HG03565 (cell line): ENCODE data around the gene ARL15.

Source experiments
- ATAC-seq: cut with Tn5 transposase; IDR thresholded peaks from one replicate; pipeline ENCODE4 v1.9.1; 2021; ENCODE audit warnings: mild to moderate bottlenecking, moderate library complexity; ENCODE audit not compliant: unreplicated experiment

Gene ARL15

DNA sequence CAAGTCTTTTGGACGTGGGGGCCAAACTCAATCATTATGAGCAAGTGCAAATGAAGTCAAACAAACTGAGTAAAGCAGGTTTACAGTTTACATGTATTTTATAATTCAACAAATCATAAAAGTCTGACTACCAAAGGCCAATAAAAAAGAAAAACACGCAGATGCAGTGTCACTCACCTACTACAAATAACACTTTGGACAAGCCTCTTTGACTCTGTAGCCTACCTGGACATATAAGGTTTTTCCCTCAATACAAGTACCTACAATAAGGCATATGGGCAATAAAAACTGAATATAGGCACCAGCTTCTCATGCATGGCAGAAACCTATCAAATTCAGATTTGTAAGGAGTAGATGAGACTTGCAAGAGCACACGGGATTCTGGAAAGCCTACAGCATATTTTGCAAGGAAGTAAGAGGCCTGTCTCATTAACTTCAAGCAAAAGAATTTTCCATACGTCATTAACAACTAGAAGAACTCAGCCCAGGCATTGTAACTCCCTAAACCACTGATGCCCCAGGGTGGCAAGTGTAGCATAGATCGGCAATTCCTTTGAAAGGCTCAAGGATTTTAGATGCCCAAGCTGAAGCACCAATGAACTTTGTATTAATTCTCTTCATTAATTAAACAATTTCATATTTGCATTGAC lies 21.7 kb downstream of the ARL15 start:
- ATAC-seq, result no peak

- no peak for ATAC-seq
These were observed 24.7 kb downstream of the ARL15 start for GRCh38 chr5:54285686-54286085.

GRCh38 chr5:54284586-54284985 lies 25.8 kb downstream of the ARL15 start:
- ATAC-seq, result no peak

- no peak for ATAC-seq
These were observed 27.5 kb downstream of the ARL15 start for GRCh38 chr5:54282876-54283275.

DNA sequence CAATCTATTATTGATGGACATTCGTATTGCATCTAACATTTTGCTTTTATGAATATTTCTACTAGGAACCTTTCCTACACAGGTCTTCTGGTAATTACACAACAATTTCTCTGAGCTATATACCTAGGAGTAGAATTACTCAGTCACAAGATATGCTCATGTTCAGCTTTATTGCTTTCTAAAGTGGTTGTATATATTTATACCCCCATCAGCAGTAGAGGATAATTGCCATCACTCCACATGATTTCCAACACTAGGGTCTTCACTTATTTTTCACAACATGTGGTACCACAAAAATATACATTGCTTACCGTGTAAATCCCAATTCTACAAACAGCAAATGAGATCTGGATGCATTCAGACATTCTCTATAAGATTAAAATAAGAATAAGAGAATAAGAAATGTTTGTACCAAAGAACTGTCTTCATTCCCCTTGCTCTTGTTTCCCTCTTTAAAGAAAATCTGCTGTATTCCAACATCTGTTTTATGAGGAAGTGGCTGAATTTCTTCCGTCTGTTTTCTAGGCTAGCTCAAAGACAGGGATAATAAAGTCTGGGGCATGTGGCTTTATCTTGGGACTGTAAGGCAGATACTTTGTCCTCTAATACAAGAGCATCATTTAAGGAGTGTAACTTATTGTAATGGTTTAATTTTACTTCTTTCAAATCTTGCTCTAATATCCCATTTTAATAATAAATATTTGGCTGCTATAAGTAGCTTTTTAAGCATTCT lies 28.2 kb downstream of the ARL15 start:
- no peak for ATAC-seq

DNA sequence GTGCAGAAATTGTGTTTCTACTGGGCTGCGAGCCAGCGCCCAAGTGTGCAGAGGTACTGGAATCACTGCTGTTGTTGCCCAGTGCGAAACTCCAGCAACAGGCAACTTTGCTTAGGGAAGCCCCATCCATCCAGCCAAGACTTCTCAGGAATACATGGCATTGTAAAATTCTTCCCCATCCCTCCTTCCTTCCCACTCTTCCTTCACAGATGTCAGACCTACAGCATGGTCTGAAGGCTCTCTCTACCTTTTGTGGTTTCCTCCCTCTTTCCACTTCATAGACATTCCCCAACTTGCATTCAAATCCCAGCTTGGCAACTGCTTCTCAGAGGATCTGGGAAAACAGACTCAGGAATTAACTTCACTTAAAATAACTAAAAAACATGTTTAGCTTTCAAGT lies 30.4 kb downstream of the ARL15 start:
- no peak for ATAC-seq

DNA sequence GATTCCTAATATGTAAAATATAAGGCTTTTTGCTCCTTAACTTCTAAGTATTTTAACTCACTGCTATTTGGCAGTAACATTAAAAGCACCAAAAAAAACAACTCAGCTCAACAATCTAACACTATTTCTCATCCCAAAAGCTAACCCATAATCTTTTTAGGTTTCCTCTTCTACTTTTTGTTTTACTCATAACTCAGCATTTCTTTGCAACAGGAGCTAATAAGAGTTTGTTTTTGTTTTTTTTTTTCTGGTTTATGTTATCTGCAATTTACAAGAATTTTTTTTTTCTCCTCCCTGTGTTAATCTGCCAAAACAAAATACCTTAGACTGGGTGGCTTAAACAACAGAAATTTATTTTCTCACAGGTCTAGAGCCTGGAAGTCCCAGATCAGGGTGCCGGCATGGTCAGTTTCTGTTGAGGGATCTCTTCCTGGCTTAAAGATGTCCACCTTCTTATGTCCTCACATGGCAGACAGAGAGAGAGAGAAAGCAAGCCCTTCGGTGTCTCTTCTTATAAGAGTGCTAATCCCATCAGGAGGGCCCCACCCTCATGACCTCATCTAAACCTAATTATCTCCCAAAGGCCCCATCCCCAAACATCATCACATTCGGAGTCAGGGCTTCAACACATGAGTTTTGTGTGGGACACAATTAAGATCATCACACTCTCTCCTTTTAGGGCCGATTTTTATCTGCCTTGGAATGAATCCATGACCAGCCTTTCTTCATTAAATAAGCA lies 31.2 kb downstream of the ARL15 start:
- ATAC-seq, result no peak

DNA sequence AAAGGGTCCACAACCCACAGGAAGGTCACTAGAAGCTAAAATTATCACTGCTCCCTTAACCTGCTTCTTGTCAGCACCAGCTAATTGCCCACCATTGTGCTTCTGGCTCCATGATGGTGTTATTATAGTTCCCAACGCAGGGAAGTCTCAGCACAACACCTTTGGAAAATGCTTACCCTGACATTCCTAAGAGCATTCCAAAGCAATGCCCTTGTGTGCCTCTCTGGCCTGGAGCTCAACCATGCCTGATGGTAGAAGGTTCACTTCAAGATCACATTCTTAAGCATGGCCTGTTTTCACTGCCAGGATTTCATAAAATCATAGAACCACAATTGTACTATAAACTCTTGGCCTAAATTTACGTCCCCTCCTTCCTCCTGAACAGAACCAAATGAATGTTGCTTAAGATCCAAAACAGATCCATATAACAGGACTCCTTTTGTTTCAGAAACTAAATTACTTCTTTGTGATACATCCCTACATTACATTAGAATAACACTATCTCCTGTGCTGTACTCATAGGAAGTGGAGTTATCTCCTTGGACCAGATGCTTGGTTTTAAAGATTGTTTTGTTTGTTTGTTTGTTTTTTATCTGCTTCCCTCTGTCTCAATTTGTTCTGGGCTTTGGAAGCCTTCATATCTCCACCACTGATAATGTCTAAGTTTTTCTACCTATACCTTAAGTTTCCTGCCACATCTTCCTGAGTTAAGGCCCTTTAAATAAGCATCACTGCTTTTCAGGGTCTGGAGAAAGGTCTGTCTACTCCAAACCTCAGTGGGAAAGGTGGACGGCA lies 32.1 kb downstream of the ARL15 start:
- no peak for ATAC-seq

DNA sequence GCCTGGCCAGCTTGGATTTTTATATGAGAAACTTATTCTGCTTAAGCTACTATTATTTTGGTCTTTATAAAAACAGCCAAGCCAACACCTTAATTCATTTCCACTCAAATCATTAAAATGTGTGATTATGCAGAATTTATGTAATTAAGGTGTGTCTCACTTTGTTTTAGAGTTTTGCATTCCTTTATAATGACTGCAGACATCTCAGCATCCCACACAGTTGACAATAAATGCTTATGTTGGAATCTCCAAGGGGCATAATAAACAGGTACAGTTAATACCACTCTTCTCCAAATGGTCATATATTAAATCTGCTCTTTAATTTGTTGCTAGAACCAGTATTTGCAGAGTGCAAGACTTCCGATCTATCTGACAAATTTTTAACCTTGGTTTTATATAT lies 34.3 kb downstream of the ARL15 start:
- ATAC-seq, result no peak

- no peak for ATAC-seq
These were observed 35.0 kb downstream of the ARL15 start for GRCh38 chr5:54275361-54275760.

DNA sequence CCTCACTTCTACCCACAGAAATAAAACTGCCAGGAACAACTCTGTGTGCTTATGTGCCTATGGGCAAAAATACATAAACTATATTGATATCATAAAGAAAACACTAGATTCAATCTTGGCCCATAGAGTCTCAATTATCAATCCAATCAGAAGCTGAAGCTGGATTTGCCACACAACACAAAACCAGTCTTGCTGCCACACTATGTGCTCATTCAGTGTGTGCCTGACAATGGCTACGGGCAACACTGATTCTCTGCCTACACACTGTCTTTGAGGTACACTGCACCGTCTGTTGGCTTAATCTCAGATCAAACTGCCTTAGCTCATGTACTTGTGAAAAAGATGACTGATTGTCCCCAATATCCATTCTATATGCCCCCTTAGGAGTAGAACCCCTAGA lies 35.4 kb downstream of the ARL15 start:
- ATAC-seq, result no peak

DNA sequence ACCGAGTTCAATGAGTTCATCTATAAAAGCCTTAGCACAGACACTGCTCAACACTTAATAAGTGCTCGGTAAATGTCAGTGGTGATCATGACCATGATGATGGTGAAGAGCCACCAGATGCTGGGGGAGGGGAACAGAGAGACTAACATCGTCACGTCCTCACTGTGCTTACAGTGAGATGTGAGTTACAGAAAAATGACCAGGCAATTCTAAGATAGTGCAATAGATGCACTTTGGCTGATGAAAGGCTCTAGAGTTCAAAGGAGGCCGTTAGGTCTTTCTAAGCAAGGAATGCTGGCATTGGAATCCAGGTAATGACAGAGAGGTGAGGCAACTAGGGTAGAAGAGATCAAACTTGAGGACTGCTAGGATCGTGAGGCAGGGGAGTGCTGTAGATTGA lies 36.7 kb downstream of the ARL15 start:
- ATAC-seq, result no peak

DNA sequence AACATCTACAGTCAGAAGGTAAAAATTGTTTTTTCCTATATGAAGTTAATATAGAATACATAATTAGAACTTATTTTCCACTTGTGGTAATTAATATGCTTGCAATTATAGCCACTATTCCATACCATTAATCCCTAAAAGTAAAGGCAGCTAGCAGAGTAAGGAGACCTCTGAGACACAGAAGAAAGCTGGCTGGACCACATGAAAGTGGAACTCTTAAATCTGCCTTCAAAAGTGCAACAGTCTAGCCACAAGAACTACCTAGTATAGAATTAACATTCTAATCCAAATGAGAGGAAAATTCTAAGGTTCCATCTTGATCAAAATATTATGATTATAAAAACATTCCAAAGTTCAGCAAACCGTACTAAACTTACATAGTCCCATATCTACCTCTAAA lies 37.6 kb downstream of the ARL15 start:
- no peak for ATAC-seq

- ATAC-seq, result no peak
These were observed 40.0 kb downstream of the ARL15 start for GRCh38 chr5:54270326-54270725.

GRCh38 chr5:54264574-54264973 lies 45.8 kb downstream of the ARL15 start:
- no peak for ATAC-seq

DNA sequence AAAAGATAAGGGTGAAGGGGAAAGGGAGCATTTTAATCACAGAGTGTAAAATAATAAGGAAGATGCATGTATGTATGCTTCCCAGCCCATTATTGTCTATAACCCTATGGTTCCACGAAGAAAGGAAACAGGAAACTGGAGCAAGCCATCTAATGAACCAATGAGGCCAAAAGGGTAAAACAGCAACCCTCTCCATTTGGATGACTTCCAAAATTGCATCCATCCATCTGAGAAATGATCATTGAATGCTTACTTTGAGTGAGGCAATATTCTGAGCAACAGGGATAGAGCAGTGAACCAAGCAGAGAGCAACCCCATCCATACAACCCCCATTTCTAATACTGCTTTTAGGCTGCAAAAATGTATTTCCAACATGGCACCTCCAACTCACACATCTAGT lies 46.9 kb downstream of the ARL15 start:
- ATAC-seq, result no peak

- ATAC-seq, result no peak
These were observed 48.8 kb downstream of the ARL15 start for GRCh38 chr5:54261596-54261995.

GRCh38 chr5:54259981-54260380 lies 50.4 kb downstream of the ARL15 start:
- no peak for ATAC-seq

DNA sequence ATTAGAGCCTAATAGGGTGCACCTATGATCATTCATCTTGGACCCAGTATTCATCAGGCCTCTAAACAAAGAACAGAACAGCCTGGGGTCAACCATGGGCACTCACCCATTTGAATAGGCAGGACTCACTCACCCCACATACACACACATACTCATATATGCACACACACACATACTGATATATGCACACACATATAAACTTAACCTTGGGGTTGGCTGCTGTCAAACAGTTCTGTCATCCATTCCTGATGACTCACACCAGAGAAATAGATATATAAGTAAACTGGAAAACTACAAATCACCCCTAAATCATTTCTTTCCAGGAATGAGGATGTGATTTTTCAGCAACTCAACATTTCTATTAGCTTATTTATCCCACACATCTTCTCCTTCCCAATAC lies 51.3 kb downstream of the ARL15 start:
- ATAC-seq, result no peak

DNA sequence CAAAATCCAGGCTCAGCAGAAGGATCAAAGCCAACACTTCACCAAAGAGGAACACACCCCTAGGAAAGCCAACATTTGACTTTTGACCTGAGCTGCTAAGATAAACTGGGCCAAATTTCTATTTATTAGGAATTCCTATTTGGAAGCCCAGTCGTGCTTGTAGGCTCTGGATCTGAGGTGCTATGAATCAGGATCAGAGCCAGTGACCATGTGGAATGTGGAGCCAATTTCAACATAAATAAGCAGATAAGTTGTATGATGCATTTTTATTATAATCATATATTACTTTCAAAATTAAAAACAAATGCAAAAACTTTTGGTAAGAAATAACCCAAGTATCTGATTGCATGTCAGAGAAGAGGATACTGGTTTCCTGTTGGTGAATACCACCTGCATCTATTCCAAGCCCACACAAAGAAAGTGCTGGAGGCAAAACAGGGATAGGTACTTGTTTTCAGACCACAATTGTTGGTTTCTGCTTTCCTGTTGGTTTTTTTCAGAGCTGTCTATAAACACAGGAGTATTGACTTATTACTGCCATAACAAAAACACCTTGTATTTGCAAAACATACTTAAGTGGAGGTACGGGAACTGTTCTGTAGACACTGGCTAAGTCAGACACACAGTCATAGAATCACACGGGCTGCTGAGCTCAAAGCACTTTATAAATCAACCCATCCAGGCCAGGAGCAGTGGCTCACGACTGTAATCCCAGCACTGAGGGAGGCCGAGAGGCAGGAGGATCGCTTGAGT lies 52.8 kb downstream of the ARL15 start:
- ATAC-seq, result no peak
